Activated CD4-positive, alpha-beta T cell treated with anti-CD3 and anti-CD28 coated beads for 24 hours (primary cell): ENCODE data around the gene PGLYRP2.
A peak's percentile ranks its signal among the peaks of the same experiment; 100 is the strongest.

Experiments used
- DNase-seq, 2 donors: peaks; one replicate each; pipeline ENCODE4 v3.0.0-alpha.2; 2020; ENCODE audit warnings: low read depth in 2 of 2

Gene PGLYRP2

GRCh38 chr19:15441317-15441716, 38.0 kb downstream of the PGLYRP2 start:
- DNase-seq: no peak

GRCh38 chr19:15439821-15440641, 39.3 kb downstream of the PGLYRP2 start:
- DNase-seq: no peak

- no peak for DNase-seq
Observed at GRCh38 chr19:15439078-15439799, 40.1 kb downstream of the PGLYRP2 start.

- no peak for DNase-seq
Observed at GRCh38 chr19:15438577-15438976, 40.7 kb downstream of the PGLYRP2 start.

- no peak for DNase-seq
Observed at GRCh38 chr19:15438124-15438496, 41.2 kb downstream of the PGLYRP2 start.

GRCh38 chr19:15437355-15438123, 41.8 kb downstream of the PGLYRP2 start:
- no peak for DNase-seq

GRCh38 chr19:15436826-15437110, 42.5 kb downstream of the PGLYRP2 start:
- DNase-seq: no peak

- DNase-seq: no peak
Observed at GRCh38 chr19:15436012-15436825, 43.1 kb downstream of the PGLYRP2 start.

- DNase-seq: no peak
Observed at GRCh38 chr19:15433519-15434069, 45.7 kb downstream of the PGLYRP2 start.

- peak; percentile 85 to 92 for DNase-seq
Observed at GRCh38 chr19:15432629-15433518, 46.4 kb downstream of the PGLYRP2 start.

- no peak for DNase-seq
Observed at GRCh38 chr19:15432018-15432494, 47.2 kb downstream of the PGLYRP2 start.

- DNase-seq: no peak
Observed at GRCh38 chr19:15431396-15432017, 47.8 kb downstream of the PGLYRP2 start.

- no peak for DNase-seq
Observed at GRCh38 chr19:15430526-15431120, 48.7 kb downstream of the PGLYRP2 start.

GRCh38 chr19:15429825-15430467, 49.4 kb downstream of the PGLYRP2 start:
- DNase-seq: no peak

- no peak for DNase-seq
Observed at GRCh38 chr19:15428956-15429824, 50.1 kb downstream of the PGLYRP2 start.

- no peak for DNase-seq
Observed at GRCh38 chr19:15427991-15428471, 51.3 kb downstream of the PGLYRP2 start.

GRCh38 chr19:15427350-15427700, 52.0 kb downstream of the PGLYRP2 start:
- no peak for DNase-seq
